GM19035 (cell line): ENCODE measurements around the gene HDHD2.

ENCODE experiments used
- ATAC-seq: cut with Tn5 transposase; IDR thresholded peaks from one replicate; pipeline ENCODE4 v1.9.1; 2021; ENCODE audit not compliant: unreplicated experiment

The HDHD2 gene

GRCh38 chr18:47075098-47075883 lies 75.0 kb downstream of the HDHD2 start:
- ATAC-seq = no peak

GRCh38 chr18:47067648-47068047 lies 82.7 kb downstream of the HDHD2 start:
- no peak for ATAC-seq

GRCh38 chr18:47063096-47063495 lies 87.2 kb downstream of the HDHD2 start:
- no peak for ATAC-seq

- no peak for ATAC-seq
Observed at GRCh38 chr18:47062471-47062870, 87.8 kb downstream of the HDHD2 start.
